HEK293 (cell line): ENCODE measurements around the gene VEGFC.

Experiments used
- IKZF3 ChIP-seq: fragments of 450-650 bp; IDR thresholded peaks from 2 replicates; pipeline ENCODE4 v1.5.0; 2018; ENCODE audit warnings: missing biosample characterization, mild to moderate bottlenecking, missing genetic modification characterization, moderate library complexity
- TF ChIP-seq, protein P1 (sequence below): fragments of 450-650 bp; formaldehyde crosslinking; conservative IDR thresholded peaks from 2 replicates; pipeline ENCODE4 v1.5.1; 2016; ENCODE audit warnings: low read depth, missing biosample characterization, missing genetic modification characterization
- TF ChIP-seq, protein P2 (sequence below): fragments of 450-650 bp; formaldehyde crosslinking; IDR thresholded peaks from 2 replicates; pipeline ENCODE4 v1.5.1; 2016; ENCODE audit warnings: missing biosample characterization, missing genetic modification characterization
- TF ChIP-seq, protein P3 (sequence below): sonication (generic); formaldehyde crosslinking; IDR thresholded peaks from 2 replicates; pipeline ENCODE4 v1.8.1; 2022; ENCODE audit warnings: mild to moderate bottlenecking, moderate library complexity, missing genetic modification reagents

DNA sequence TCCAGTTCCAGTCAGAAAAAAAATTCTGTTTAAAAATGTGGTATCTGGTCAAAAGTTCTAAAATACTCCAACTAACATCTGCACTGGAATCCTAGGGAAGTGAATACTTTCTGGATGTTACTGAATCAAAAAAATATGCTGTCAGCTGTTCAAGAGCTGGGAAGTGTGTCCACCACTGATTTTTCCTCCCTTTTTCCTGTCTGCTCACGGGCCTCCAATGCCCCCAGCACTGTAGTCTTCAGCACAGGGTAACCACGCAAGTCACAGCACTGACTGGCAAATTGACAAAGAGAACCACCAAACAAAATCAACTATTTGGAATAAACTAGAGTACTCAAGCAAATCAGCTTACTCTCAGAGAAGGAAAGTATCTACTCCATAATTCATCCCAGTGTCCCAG is 9.9 kb downstream of the VEGFC start:
- TF ChIP-seq, protein P1, sequence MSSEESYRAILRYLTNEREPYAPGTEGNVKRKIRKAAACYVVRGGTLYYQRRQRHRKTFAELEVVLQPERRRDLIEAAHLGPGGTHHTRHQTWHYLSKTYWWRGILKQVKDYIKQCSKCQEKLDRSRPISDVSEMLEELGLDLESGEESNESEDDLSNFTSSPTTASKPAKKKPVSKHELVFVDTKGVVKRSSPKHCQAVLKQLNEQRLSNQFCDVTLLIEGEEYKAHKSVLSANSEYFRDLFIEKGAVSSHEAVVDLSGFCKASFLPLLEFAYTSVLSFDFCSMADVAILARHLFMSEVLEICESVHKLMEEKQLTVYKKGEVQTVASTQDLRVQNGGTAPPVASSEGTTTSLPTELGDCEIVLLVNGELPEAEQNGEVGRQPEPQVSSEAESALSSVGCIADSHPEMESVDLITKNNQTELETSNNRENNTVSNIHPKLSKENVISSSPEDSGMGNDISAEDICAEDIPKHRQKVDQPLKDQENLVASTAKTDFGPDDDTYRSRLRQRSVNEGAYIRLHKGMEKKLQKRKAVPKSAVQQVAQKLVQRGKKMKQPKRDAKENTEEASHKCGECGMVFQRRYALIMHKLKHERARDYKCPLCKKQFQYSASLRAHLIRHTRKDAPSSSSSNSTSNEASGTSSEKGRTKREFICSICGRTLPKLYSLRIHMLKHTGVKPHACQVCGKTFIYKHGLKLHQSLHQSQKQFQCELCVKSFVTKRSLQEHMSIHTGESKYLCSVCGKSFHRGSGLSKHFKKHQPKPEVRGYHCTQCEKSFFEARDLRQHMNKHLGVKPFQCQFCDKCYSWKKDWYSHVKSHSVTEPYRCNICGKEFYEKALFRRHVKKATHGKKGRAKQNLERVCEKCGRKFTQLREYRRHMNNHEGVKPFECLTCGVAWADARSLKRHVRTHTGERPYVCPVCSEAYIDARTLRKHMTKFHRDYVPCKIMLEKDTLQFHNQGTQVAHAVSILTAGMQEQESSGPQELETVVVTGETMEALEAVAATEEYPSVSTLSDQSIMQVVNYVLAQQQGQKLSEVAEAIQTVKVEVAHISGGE (tag by site-specific recombination) = no peak
- TF ChIP-seq, protein P2, sequence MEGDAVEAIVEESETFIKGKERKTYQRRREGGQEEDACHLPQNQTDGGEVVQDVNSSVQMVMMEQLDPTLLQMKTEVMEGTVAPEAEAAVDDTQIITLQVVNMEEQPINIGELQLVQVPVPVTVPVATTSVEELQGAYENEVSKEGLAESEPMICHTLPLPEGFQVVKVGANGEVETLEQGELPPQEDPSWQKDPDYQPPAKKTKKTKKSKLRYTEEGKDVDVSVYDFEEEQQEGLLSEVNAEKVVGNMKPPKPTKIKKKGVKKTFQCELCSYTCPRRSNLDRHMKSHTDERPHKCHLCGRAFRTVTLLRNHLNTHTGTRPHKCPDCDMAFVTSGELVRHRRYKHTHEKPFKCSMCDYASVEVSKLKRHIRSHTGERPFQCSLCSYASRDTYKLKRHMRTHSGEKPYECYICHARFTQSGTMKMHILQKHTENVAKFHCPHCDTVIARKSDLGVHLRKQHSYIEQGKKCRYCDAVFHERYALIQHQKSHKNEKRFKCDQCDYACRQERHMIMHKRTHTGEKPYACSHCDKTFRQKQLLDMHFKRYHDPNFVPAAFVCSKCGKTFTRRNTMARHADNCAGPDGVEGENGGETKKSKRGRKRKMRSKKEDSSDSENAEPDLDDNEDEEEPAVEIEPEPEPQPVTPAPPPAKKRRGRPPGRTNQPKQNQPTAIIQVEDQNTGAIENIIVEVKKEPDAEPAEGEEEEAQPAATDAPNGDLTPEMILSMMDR = no peak
- TF ChIP-seq, protein P3, sequence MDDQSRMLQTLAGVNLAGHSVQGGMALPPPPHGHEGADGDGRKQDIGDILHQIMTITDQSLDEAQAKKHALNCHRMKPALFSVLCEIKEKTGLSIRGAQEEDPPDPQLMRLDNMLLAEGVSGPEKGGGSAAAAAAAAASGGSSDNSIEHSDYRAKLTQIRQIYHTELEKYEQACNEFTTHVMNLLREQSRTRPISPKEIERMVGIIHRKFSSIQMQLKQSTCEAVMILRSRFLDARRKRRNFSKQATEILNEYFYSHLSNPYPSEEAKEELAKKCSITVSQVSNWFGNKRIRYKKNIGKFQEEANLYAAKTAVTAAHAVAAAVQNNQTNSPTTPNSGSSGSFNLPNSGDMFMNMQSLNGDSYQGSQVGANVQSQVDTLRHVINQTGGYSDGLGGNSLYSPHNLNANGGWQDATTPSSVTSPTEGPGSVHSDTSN (CRISPR knock-in tag) = no peak
- no peak for TF ChIP-seq IKZF3 (tag by site-specific recombination)
